ENCODE data around the gene RABL2B.
"Not testable (repeated sequence)": the region's sequence is repeated elsewhere in the genome, so short reads cannot be mapped to it uniquely, and the experiment has no call there.

The RABL2B gene

GRCh38 chr22:50783033-50783879 lies at the start of gene RABL2B:
Gene RABL2B, minus strand, starts transcription at chr22:50783636. Its CDS starts 1,342 bp downstream, at chr22:50782294.
- DNase-seq = peak; percentile 91

- not testable (repeated sequence) for DNase-seq
Measured at GRCh38 chr22:50786936-50787335, 3.5 kb upstream of the RABL2B start.

GRCh38 chr22:50785289-50785688 lies 1.9 kb upstream of the RABL2B start:
- DNase-seq = peak; percentile 7

- DNase-seq = not testable (repeated sequence)
Measured at GRCh38 chr22:50783880-50784276, 442 bp upstream of the RABL2B start.

- DNase-seq = not testable (repeated sequence)
Measured at GRCh38 chr22:50782253-50782652, 1.2 kb downstream of the RABL2B start.

- not testable (repeated sequence) for DNase-seq
Measured at GRCh38 chr22:50780244-50780643, 3.2 kb downstream of the RABL2B start.

GRCh38 chr22:50777631-50778030 lies 5.8 kb downstream of the RABL2B start:
- DNase-seq = not testable (repeated sequence)

- not testable (repeated sequence) for DNase-seq
Measured at GRCh38 chr22:50775132-50775531, 8.3 kb downstream of the RABL2B start.

GRCh38 chr22:50764288-50764687 lies 19.1 kb downstream of the RABL2B start:
- not testable (repeated sequence) for DNase-seq

- DNase-seq = not testable (repeated sequence)
Measured at GRCh38 chr22:50761829-50762228, 21.6 kb downstream of the RABL2B start.

- DNase-seq = not testable (repeated sequence)
Measured at GRCh38 chr22:50759597-50760341, 23.7 kb downstream of the RABL2B start.

- DNase-seq = peak; percentile 4
Measured at GRCh38 chr22:50756949-50757491, 26.4 kb downstream of the RABL2B start.

GRCh38 chr22:50756406-50756805 lies 27.0 kb downstream of the RABL2B start:
- DNase-seq = not testable (repeated sequence)

GRCh38 chr22:50755251-50755650 lies 28.2 kb downstream of the RABL2B start:
- DNase-seq = not testable (repeated sequence)

GRCh38 chr22:50749302-50750074 lies 33.9 kb downstream of the RABL2B start:
- DNase-seq = not testable (repeated sequence)

GRCh38 chr22:50748630-50749029 lies 34.8 kb downstream of the RABL2B start:
- not testable (repeated sequence) for DNase-seq

GRCh38 chr22:50747521-50747920 lies 35.9 kb downstream of the RABL2B start:
- DNase-seq = not testable (repeated sequence)

- DNase-seq = not testable (repeated sequence)
Measured at GRCh38 chr22:50744424-50744823, 39.0 kb downstream of the RABL2B start.

GRCh38 chr22:50740714-50741113 lies 42.7 kb downstream of the RABL2B start:
- DNase-seq = not testable (repeated sequence)

- DNase-seq = no peak
Measured at GRCh38 chr22:50739894-50740293, 43.5 kb downstream of the RABL2B start.

- no peak for DNase-seq
Measured at GRCh38 chr22:50739279-50739691, 44.2 kb downstream of the RABL2B start.

- DNase-seq = no peak
Measured at GRCh38 chr22:50738649-50739227, 44.7 kb downstream of the RABL2B start.
